Endothelial cell of umbilical vein (primary cell): ENCODE results near the gene KRTAP10-12. TPM values are rescaled to one million over a fixed set of nuclear protein-coding genes. Genes with fewer than 3 reads are reported as not detected.

Experiments used
- BruUV-seq: library from RNA; stranded (reverse); fragments of 400-500 nt; replicated peaks from 2 replicates; lab custom pipeline; 2021; lab: Mats Ljungman, UMichigan
- CTCF ChIA-PET: fragments of 300-600, 350-600 bp; sonication (Branson Sonifier 250); formaldehyde crosslinking; loops from one replicate; lab custom pipeline; 2021; ENCODE audit warnings: antibody characterized with exemption, inconsistent platforms; lab: Charles Lee
- POLR2A ChIA-PET: fragments of 300-600, 350-600 bp; sonication (Branson Sonifier 250); formaldehyde crosslinking; loops from one replicate; lab custom pipeline; 2021; ENCODE audit warnings: antibody characterized with exemption, inconsistent platforms; lab: Charles Lee
- DNase-seq: peaks from one replicate; pipeline ENCODE4 v3.0.0-alpha.2; 2011; ENCODE audit warnings: low read depth, low spot score
- FAIRE-seq: peaks from 2 replicates; lab custom pipeline; 2011; peaks lifted over from hg19 to GRCh38; lab: Jason Lieb, UNC
- H2AFZ ChIP-seq: 2 replicates; pipeline ENCODE4 v1.6.0; 2012; ENCODE audit warnings: low read depth, low read length, control low read depth, inconsistent platforms
- H3K27ac ChIP-seq: 2 replicates; pipeline ENCODE4 v1.5.1; 2011; ENCODE audit warnings: low read depth, mild to moderate bottlenecking, control low read depth, low read length, moderate library complexity; ENCODE audit not compliant: insufficient read depth
- H3K27me3 ChIP-seq, 2 experiments: 2 replicates each; pipeline versions ENCODE4 v1.6.0 to v1.6.1; 2011; ENCODE audit warnings: low read length in 2 of 2, mixed read lengths in 1 of 2; ENCODE audit not compliant: control insufficient read depth in 2 of 2, insufficient read depth in 2 of 2
- H3K36me3 ChIP-seq, 2 experiments: 2 replicates in 1 of 2; 3 replicates in 1 of 2; pipeline ENCODE4 v1.5.1; 2011; ENCODE audit warnings: low read length in 2 of 2, mild to moderate bottlenecking in 1 of 2, moderate library complexity in 1 of 2; ENCODE audit not compliant: control insufficient read depth in 2 of 2, insufficient read depth in 2 of 2; ENCODE audit errors: extremely low read depth in 1 of 2
- H3K4me1 ChIP-seq: 3 replicates; pipeline ENCODE4 v1.5.1; 2011; ENCODE audit warnings: mild to moderate bottlenecking, low read length; ENCODE audit not compliant: control insufficient read depth, insufficient read depth; ENCODE audit errors: extremely low read depth
- H3K4me2 ChIP-seq: 2 replicates; pipeline ENCODE4 v1.6.1; 2011; ENCODE audit warnings: low read length, control low read depth, mixed read lengths; ENCODE audit not compliant: insufficient read depth
- H3K4me3 ChIP-seq, 3 experiments: fragments of 200-600 bp in 1 of 3; sonication (generic), shearing (Covaris generic) in 1 of 3; replicated peaks in 1 of 3; 2 replicates each; pipeline ENCODE4 v1.5.1; 2011 to 2016; ENCODE audit warnings: control low read depth in 3 of 3, low read length in 3 of 3, mild to moderate bottlenecking in 2 of 3, inconsistent platforms in 1 of 3, low read depth in 1 of 3, moderate library complexity in 1 of 3; ENCODE audit not compliant: insufficient read depth in 1 of 3
- H3K79me2 ChIP-seq: 2 replicates; pipeline ENCODE4 v1.6.0; 2012; ENCODE audit warnings: low read length, inconsistent platforms; ENCODE audit not compliant: control insufficient read depth, insufficient read depth
- H3K9ac ChIP-seq: replicated peaks from 2 replicates; pipeline ENCODE3; 2011; ENCODE audit warnings: low read length, control low read depth; ENCODE audit not compliant: insufficient read depth; ENCODE audit errors: extremely low read depth
- H3K9me1 ChIP-seq: replicated peaks from 3 replicates; pipeline ENCODE4 v1.6.0; 2011; ENCODE audit warnings: mild to moderate bottlenecking, low read length; ENCODE audit not compliant: control insufficient read depth, insufficient read depth; ENCODE audit errors: extremely low read depth
- H3K9me3 ChIP-seq: replicated peaks from 2 replicates; pipeline ENCODE4 v1.5.1; 2012; ENCODE audit warnings: low read length, inconsistent platforms; ENCODE audit not compliant: control insufficient read depth, insufficient read depth
- H4K20me1 ChIP-seq: replicated peaks from 2 replicates; pipeline ENCODE3; 2011; ENCODE audit warnings: mild to moderate bottlenecking, low read length; ENCODE audit not compliant: control insufficient read depth, insufficient read depth; ENCODE audit errors: extremely low read depth
- CTCF ChIP-seq, 2 donors: IDR thresholded peaks; 1 replicate in 1 of 2; 2 replicates in 1 of 2; pipeline ENCODE4 v1.5.1; 2011; ENCODE audit warnings: low read length in 2 of 2, mild to moderate bottlenecking in 2 of 2, moderate library complexity in 2 of 2, control low read depth in 1 of 2, inconsistent platforms in 1 of 2, low read depth in 1 of 2; ENCODE audit not compliant: insufficient read depth in 1 of 2; ENCODE audit errors: extremely low read depth in 1 of 2
- EZH2 ChIP-seq: IDR thresholded peaks from 2 replicates; pipeline ENCODE4 v1.6.1; 2012; ENCODE audit warnings: borderline replicate concordance, low read depth, mild to moderate bottlenecking, moderate library complexity, low read length, inconsistent platforms; ENCODE audit not compliant: severe bottlenecking
- FOS ChIP-seq: IDR thresholded peaks from 2 replicates; pipeline ENCODE4 v1.6.1; 2011; ENCODE audit warnings: mild to moderate bottlenecking, low read length, moderate library complexity, borderline replicate concordance; ENCODE audit not compliant: insufficient read depth
- GATA2 ChIP-seq: IDR thresholded peaks from 2 replicates; pipeline ENCODE4 v1.7.0; 2011; ENCODE audit warnings: low read depth, mild to moderate bottlenecking, moderate library complexity, mixed read lengths, low read length; ENCODE audit not compliant: insufficient read length, insufficient read depth
- JUN ChIP-seq: IDR thresholded peaks from 2 replicates; pipeline ENCODE4 v1.6.1; 2011; ENCODE audit warnings: borderline replicate concordance, low read depth; ENCODE audit not compliant: insufficient read length, insufficient read depth
- MAX ChIP-seq: IDR thresholded peaks from 2 replicates; pipeline ENCODE4 v1.6.1; 2011; ENCODE audit not compliant: insufficient read depth, insufficient read length
- MYC ChIP-seq: IDR thresholded peaks from one replicate; pipeline ENCODE4 v1.6.1; 2011; ENCODE audit warnings: mild to moderate bottlenecking, low read depth, low read length
- POLR2A ChIP-seq: IDR thresholded peaks from 2 replicates; pipeline ENCODE4 v1.6.1; 2012; ENCODE audit warnings: low read depth, mild to moderate bottlenecking, control low read depth, low read length
- POLR2AphosphoS5 ChIP-seq: IDR thresholded peaks from 2 replicates; pipeline ENCODE4 v1.6.1; 2012; ENCODE audit warnings: low read depth, mild to moderate bottlenecking, control low read depth, low read length, moderate library complexity; ENCODE audit not compliant: insufficient read depth
- dilution Hi-C: fragments of 300-500 bp; cut with MboI; formaldehyde crosslinking; loops from one replicate; pipeline ENCODE4 v1.15.0; 2019; ENCODE audit warnings: low sequenced_read_pairs; ENCODE audit not compliant: extremely low pct_ligation_motif_present
- intact Hi-C: fragments of 100-400 bp; cut with micrococcal nuclease; formaldehyde crosslinking; loops from one replicate; pipeline ENCODE4 v1.10.0; 2022
- polyA plus RNA-seq, 4 experiments: library from polyadenylated mRNA; depleted of rRNA in 3 of 4; stranded (reverse) in 3 of 4; unstranded in 1 of 4; fragments of >200 nt; gene quantifications; 2 replicates each; pipeline versions ENCODE4 v1.2.1 to v1.2.3, GENCODE V29; 2011 to 2012; ENCODE audit warnings: missing spikeins in 1 of 4
- total RNA-seq: library from RNA; stranded (reverse); gene quantifications from 2 replicates; pipeline ENCODE4 v1.2.3, GENCODE V29; 2021

KRTAP10-12 gene
- total and polyA plus RNA-seq, 2 donors (not counting 3 experiments of a cell fraction or from before 2014, with no cell fraction given), result not detected

GRCh38 chr21:44716984-44717383, 20.0 kb downstream of the KRTAP10-12 start:
- dilution Hi-C loops (no loop called here), intact Hi-C loops (no loop called here)
- H2AFZ ChIP-seq, result no peak overlapping the region
- no peak overlapping the region for H3K9ac ChIP-seq
- H3K4me3 ChIP-seq, result no peak overlapping the region
- CTCF ChIA-PET, result no interaction called here
- no peaks in the 10 kb centered on the region for H3K36me3 ChIP-seq
- TF ChIP-seq FOS (no peak), EZH2 (no peak), POLR2A (no peak), JUN (no peak), MYC (no peak), GATA2 (no peak), MAX (no peak), CTCF (IDR thresholded peaks at IDR 0.05; ENCODE audit: extremely low read depth in 1 of 2, insufficient read depth in 1 of 2, low read depth in 1 of 2, low read length in 2 of 2) (no peak), POLR2AphosphoS5 (no peak)
- H3K9me3 ChIP-seq, result no peaks in the 10 kb centered on the region
- H3K4me1 ChIP-seq, result no peaks in the 10 kb centered on the region
- no peak for DNase-seq
- POLR2A ChIA-PET, result no interaction called here
- H3K27me3 ChIP-seq, result peaks cover 50 to 84% of the 10 kb centered on the region in 2 experiments
- no peaks in the 10 kb centered on the region for H3K79me2 ChIP-seq
- H3K9me1 ChIP-seq, result no peaks in the 10 kb centered on the region
- BruUV-seq, result no TSS peak
- no peak for FAIRE-seq
- H3K27ac ChIP-seq, result no peak overlapping the region
- H3K4me2 ChIP-seq, result no peak overlapping the region
- no peaks in the 10 kb centered on the region for H4K20me1 ChIP-seq
